ENCODE measurements around the gene KREMEN2.

KREMEN2 gene

GRCh38 chr16:2929693-2930092 lies 34.4 kb upstream of the KREMEN2 start:
- TF ChIP-seq MAX (IDR thresholded peaks at IDR 0.05) (no peak), FOXM1 (IDR thresholded peaks at IDR 0.05; ENCODE audit: borderline replicate concordance, low read depth) (no peak), YY1 (IDR thresholded peaks at IDR 0.05; ENCODE audit: low read depth) (no peak), NFIC (IDR thresholded peaks at IDR 0.05) (no peak), CEBPB (IDR thresholded peaks at IDR 0.05) (no peak), TEAD4 (IDR thresholded peaks at IDR 0.05) (no peak)

GRCh38 chr16:2930236-2930635 lies 33.8 kb upstream of the KREMEN2 start:
- TF ChIP-seq TCF12 (IDR thresholded peaks at IDR 0.05; ENCODE audit: low read depth) (no peak), USF1 (IDR thresholded peaks at IDR 0.05) (no peak), CEBPB (IDR thresholded peaks at IDR 0.05) (no peak), FOXM1 (IDR thresholded peaks at IDR 0.05; ENCODE audit: borderline replicate concordance, low read depth) (no peak), REST (IDR thresholded peaks at IDR 0.05; ENCODE audit: low read depth) (no peak), RAD21 (IDR thresholded peaks at IDR 0.05; ENCODE audit: low read depth) (no peak), TAF1 (IDR thresholded peaks at IDR 0.05; ENCODE audit: low read depth) (no peak), ZBTB7A (IDR thresholded peaks at IDR 0.05; ENCODE audit: low read depth) (no peak), TEAD4 (IDR thresholded peaks at IDR 0.05) (no peak), CREB1 (IDR thresholded peaks at IDR 0.05; ENCODE audit: low read depth) (no peak), EP300 (IDR thresholded peaks at IDR 0.05; ENCODE audit: borderline replicate concordance) (no peak), NFIC (IDR thresholded peaks at IDR 0.05) (no peak), EGR1 (IDR thresholded peaks at IDR 0.05) (no peak), MAX (IDR thresholded peaks at IDR 0.05) (no peak), YY1 (IDR thresholded peaks at IDR 0.05; ENCODE audit: low read depth) (no peak)

- TF ChIP-seq TAF1 (IDR thresholded peaks at IDR 0.05; ENCODE audit: low read depth) (no peak), TEAD4 (IDR thresholded peaks at IDR 0.05) (no peak), REST (IDR thresholded peaks at IDR 0.05; ENCODE audit: low read depth) (no peak), TCF12 (IDR thresholded peaks at IDR 0.05; ENCODE audit: low read depth) (no peak), NFIC (IDR thresholded peaks at IDR 0.05) (no peak), EGR1 (IDR thresholded peaks at IDR 0.05) (no peak), EP300 (IDR thresholded peaks at IDR 0.05; ENCODE audit: borderline replicate concordance) (no peak), CREB1 (IDR thresholded peaks at IDR 0.05; ENCODE audit: low read depth) (no peak), YY1 (IDR thresholded peaks at IDR 0.05; ENCODE audit: low read depth) (no peak)
Observed at GRCh38 chr16:2933136-2933535, 30.9 kb upstream of the KREMEN2 start.

- TF ChIP-seq EGR1 (IDR thresholded peaks at IDR 0.05) (no peak), NFIC (IDR thresholded peaks at IDR 0.05) (no peak), TAF1 (IDR thresholded peaks at IDR 0.05; ENCODE audit: low read depth) (no peak), EP300 (IDR thresholded peaks at IDR 0.05; ENCODE audit: borderline replicate concordance) (no peak), CREB1 (IDR thresholded peaks at IDR 0.05; ENCODE audit: low read depth) (no peak), TEAD4 (IDR thresholded peaks at IDR 0.05) (no peak), MAX (IDR thresholded peaks at IDR 0.05) (no peak), REST (IDR thresholded peaks at IDR 0.05; ENCODE audit: low read depth) (no peak), ZBTB7A (IDR thresholded peaks at IDR 0.05; ENCODE audit: low read depth) (no peak), CEBPB (IDR thresholded peaks at IDR 0.05) (no peak), TCF12 (IDR thresholded peaks at IDR 0.05; ENCODE audit: low read depth) (no peak)
Observed at GRCh38 chr16:2933701-2934100, 30.4 kb upstream of the KREMEN2 start.

- TF ChIP-seq TAF1 (IDR thresholded peaks at IDR 0.05; ENCODE audit: low read depth) (no peak), EP300 (IDR thresholded peaks at IDR 0.05; ENCODE audit: borderline replicate concordance) (no peak), FOXM1 (IDR thresholded peaks at IDR 0.05; ENCODE audit: borderline replicate concordance, low read depth) (no peak), YY1 (IDR thresholded peaks at IDR 0.05; ENCODE audit: low read depth) (no peak), TEAD4 (IDR thresholded peaks at IDR 0.05) (no peak), TCF12 (IDR thresholded peaks at IDR 0.05; ENCODE audit: low read depth) (no peak), EGR1 (IDR thresholded peaks at IDR 0.05) (no peak), CREB1 (IDR thresholded peaks at IDR 0.05; ENCODE audit: low read depth) (no peak), MAX (IDR thresholded peaks at IDR 0.05) (no peak), CEBPB (IDR thresholded peaks at IDR 0.05) (no peak), USF1 (IDR thresholded peaks at IDR 0.05) (no peak), REST (IDR thresholded peaks at IDR 0.05; ENCODE audit: low read depth) (no peak), RAD21 (IDR thresholded peaks at IDR 0.05; ENCODE audit: low read depth) (no peak)
Observed at GRCh38 chr16:2934450-2934849, 29.6 kb upstream of the KREMEN2 start.
